ENCODE data around the gene MIGA2.

DNA sequence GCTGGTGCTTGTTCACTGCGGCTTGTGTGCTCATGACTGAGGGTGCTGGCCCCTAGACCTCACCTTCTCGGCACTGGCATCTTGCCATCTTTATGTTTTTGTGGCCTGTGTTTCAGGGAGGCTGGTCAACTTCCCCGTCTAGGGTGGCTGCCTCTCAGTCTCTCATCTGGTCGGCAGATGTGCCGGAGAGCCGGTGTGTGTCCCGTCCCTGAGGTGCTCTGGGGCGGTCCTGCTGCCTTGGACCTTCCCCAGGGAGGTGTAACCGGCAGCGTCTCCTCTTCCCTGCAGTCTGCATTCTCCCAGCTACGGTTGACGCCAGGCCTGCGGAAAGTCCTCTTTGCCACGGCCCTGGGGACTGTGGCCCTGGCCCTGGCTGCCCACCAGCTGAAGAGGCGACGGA, 5.6 kb downstream of the MIGA2 start:
- TF ChIP-seq, protein P1, sequence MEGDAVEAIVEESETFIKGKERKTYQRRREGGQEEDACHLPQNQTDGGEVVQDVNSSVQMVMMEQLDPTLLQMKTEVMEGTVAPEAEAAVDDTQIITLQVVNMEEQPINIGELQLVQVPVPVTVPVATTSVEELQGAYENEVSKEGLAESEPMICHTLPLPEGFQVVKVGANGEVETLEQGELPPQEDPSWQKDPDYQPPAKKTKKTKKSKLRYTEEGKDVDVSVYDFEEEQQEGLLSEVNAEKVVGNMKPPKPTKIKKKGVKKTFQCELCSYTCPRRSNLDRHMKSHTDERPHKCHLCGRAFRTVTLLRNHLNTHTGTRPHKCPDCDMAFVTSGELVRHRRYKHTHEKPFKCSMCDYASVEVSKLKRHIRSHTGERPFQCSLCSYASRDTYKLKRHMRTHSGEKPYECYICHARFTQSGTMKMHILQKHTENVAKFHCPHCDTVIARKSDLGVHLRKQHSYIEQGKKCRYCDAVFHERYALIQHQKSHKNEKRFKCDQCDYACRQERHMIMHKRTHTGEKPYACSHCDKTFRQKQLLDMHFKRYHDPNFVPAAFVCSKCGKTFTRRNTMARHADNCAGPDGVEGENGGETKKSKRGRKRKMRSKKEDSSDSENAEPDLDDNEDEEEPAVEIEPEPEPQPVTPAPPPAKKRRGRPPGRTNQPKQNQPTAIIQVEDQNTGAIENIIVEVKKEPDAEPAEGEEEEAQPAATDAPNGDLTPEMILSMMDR (IDR thresholded peaks at IDR 0.05; ENCODE audit: insufficient read depth, low read length) = no peak
- TF ChIP-seq, protein P2, sequence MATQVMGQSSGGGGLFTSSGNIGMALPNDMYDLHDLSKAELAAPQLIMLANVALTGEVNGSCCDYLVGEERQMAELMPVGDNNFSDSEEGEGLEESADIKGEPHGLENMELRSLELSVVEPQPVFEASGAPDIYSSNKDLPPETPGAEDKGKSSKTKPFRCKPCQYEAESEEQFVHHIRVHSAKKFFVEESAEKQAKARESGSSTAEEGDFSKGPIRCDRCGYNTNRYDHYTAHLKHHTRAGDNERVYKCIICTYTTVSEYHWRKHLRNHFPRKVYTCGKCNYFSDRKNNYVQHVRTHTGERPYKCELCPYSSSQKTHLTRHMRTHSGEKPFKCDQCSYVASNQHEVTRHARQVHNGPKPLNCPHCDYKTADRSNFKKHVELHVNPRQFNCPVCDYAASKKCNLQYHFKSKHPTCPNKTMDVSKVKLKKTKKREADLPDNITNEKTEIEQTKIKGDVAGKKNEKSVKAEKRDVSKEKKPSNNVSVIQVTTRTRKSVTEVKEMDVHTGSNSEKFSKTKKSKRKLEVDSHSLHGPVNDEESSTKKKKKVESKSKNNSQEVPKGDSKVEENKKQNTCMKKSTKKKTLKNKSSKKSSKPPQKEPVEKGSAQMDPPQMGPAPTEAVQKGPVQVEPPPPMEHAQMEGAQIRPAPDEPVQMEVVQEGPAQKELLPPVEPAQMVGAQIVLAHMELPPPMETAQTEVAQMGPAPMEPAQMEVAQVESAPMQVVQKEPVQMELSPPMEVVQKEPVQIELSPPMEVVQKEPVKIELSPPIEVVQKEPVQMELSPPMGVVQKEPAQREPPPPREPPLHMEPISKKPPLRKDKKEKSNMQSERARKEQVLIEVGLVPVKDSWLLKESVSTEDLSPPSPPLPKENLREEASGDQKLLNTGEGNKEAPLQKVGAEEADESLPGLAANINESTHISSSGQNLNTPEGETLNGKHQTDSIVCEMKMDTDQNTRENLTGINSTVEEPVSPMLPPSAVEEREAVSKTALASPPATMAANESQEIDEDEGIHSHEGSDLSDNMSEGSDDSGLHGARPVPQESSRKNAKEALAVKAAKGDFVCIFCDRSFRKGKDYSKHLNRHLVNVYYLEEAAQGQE (IDR thresholded peaks at IDR 0.05; ENCODE audit: insufficient replicate concordance, low read depth) = no peak
- TF ChIP-seq POLR2AphosphoS5 (IDR thresholded peaks at IDR 0.05; ENCODE audit: low read depth) = no peak
- TF ChIP-seq GABPA (IDR thresholded peaks at IDR 0.05; ENCODE audit: low read depth) = no peak
- no peak for TF ChIP-seq SPI1 (IDR thresholded peaks at IDR 0.05; ENCODE audit: borderline replicate concordance, low read depth)

Data from HL-60 (cell line).